Nucleus accumbens (tissue), 56 donors: Measurements from ENCODE around the gene WDR7.
A peak's percentile ranks its signal among the peaks of the same experiment; 100 is the strongest.
"Not testable (repeated sequence)": the region's sequence is repeated elsewhere in the genome, so short reads cannot be mapped to it uniquely, and the experiment has no call there.

Experiments
- DNase-seq, 56 donors: peaks; one replicate each; lab custom pipeline; 2025; lab: John Stamatoyannopoulos, UW

The WDR7 gene

DNA sequence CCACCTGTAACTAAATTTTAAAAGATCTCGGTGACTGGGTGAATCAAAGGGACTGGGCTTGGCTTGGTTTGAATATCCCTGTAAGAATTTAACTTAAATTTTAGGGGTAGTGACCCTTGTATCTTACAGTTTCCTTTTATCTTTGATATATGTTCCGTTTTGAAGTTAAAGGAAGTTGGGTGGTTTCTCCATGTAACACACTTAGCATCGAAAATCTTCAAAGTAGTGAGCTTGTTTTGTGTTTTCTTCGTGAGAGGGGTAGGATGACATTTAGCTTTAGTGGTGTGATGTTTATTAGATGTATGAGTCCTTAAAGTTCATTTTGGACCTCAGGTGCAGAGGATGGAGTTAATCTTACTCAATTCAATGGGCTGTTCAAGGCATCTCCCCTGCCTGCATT is 1.6 kb downstream of the WDR7 start:
- DNase-seq, result no peak

DNA sequence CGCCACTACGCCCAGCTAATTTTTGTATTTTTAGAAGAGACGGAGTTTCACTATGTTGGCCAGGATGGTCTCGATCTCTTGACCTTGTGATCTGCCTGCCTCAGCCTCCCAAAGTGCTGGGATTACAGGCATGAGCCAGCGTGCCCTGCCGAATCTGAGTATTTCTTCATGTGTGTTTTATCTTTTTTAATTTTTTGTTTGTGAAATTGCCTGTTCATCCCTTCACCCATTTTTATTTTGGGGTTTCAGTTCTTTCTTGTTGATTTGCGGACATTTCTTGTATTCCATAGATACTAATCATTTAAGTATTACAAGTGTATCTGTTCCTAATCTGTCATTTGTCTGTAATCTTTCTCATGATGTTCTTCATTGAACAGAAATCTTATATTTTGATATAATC is 3.1 kb downstream of the WDR7 start:
- not testable (repeated sequence) for DNase-seq

DNA sequence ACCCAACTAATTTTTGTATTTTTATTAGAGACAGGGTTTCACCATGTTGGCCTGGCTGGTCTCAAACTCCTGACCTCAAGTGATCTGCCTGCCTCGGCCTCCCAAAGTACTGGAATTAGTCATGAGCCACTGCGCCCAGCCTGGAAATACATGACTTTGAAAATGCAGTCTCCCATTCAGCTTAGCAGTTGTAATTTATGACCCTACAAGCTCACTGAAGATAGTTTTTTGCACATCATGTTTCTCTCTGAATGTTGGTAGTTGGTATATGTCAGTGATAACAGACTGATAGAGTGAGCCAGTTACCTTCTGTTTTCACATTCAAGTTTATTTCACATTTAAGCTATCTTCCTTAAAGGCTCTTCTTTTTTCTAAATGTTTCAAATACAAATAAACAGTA is 7.1 kb downstream of the WDR7 start:
- DNase-seq, result no peak

DNA sequence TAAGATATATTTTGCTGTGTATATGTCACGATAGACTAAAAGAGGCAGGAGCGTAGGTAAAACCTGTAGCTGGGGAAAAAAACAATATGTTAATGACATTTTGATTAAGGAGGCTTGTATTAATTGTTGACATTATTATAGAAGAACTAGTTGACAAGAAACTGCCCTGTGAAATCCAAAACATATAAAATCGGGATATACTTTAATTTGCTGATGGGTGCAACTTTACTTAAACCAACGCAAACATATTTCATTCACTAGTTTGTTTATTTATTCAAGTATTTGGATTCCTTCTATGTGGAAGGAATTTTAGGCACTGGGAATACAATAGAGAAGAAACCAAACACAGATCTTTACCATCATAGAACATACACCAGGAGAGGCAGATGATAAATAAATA is 8.0 kb downstream of the WDR7 start:
- no peak for DNase-seq

DNA sequence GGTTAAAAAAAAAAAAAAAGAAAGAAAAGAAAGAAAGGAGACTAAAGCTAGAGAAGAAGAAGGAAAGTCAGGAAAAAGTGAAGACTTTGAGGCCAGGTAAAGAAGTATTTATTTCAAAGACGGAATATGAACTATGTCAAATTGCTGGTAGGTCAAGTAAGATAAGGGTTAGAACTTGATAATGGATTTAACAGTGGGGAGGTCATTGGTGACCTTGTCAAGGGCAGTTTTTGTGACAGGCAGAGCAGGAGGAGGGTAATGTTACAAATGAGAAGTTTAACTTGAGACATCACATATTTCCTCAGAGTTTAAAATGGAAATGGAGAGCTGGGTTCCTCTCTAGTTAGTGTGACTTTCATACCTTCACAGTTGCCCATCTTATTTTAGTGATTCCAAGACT is 9.5 kb downstream of the WDR7 start:
- DNase-seq, result no peak

DNA sequence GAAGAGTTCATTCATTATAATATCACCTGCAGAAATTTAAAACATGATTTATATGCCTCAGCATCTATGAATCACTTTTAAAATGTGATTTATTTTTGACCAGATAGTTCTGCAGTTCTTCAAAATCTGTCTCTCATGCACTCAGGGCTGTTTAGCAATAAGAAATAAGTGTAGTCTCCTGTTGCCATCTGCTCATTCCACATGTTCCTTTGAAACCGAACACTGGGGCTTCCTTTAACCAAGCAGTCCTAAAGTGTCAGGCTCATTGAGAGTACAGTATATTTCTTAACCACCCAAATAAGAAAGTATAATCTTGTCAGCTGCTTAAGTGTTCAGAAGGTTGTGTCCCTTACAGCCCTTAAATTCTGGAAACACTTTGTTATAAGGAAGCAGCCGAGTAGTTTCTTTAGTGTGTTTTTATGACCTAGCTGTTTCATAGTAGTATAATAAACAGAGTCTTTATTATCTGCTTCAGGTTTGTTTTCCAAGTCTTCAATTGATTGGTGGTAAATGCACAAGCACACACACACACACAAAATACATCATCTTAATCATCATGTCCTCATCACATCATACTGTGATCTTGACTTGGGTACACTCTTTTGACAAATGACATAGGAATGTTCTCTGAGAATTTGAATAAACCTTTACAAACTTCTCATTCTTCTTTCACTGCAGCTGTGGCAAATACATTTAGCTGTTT is 10.4 kb downstream of the WDR7 start:
- no peak for DNase-seq

DNA sequence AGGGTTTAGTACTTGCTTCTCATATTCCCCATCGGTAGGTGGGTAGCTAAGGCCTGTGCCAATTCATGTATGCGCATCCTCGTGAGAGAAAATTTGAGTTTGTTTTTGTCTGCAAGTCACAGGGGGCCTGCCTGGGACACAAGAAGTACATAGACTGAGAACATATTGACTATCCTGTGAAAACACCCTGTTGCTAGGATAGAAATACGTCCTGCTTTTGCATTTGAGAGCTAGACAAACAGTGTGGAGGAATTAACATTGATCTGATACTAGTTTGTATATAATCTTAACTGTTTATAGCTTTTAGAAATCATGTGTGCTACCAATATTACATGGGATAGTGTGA is 10.9 kb downstream of the WDR7 start:
- DNase-seq, result no peak

DNA sequence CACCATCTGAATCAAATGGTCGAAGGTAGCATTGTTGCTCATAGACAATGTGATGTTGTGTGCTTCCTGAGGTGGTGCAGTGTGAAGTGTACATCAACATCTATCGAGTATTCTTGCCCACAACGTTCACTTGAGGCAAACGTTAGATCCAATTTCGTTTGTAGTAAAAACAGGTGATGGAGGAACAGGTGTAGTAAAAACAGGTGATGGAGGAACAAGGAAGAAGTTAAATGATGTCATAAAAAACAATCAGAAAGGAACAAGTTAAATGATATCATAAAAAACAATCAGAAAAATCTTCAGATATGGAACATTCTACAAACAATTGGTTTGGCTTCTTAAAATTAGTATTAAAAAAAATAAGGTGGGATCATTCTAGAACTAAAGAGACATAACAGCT is 11.3 kb downstream of the WDR7 start:
- no peak for DNase-seq

DNA sequence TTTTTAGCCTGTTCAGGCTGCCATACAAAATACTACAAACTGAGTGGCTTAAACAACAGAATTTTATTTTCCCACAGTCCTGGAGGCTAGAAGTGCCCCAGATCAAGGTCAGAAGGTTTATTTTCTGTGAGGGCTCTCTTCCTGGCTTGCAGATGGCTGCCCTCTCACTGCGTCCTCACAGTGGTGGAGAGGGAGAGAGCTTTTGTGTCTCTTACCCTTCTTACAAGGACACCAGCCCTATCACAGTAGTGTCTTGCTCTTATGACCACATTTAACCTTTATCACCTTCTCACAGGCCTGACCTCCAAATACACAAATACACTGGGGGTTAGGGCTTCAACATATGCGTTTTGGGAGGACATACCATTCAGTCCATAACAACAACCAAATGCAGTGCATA is 11.7 kb downstream of the WDR7 start:
- no peak for DNase-seq

DNA sequence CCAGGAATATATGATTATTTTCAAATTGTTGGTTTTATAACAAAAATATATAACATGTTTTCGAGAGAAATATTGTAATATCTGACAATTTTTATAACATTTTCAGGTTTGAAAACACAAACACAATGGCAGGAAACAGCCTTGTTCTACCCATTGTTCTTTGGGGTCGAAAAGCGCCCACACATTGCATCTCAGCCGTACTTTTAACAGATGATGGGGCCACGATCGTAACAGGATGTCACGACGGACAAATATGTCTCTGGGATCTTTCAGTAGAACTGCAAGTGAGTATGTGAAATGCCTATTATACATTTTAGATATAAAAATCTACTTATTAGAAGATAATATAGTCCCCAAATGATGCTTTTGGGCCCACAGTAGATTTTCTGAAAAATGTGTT is 21.2 kb downstream of the WDR7 start:
- DNase-seq, result no peak

DNA sequence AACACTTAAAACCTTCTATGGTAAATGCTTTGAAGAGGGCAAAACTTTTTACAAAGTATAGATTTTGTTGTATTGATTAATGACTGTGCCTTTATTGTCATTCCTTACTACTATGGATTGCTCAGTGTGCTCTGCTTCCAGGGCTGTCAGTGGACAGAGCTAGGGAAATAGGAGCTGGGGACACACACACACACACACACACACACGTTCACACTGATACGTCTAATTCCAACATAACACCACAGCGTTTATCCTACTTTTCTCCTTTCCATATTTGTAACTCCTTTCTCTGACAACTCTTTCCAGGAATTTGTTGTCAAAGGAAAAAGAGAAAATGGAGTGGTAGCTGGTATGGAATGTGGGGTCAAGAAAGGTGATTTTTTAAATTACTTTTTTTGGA is 21.8 kb downstream of the WDR7 start:
- DNase-seq, result no peak

DNA sequence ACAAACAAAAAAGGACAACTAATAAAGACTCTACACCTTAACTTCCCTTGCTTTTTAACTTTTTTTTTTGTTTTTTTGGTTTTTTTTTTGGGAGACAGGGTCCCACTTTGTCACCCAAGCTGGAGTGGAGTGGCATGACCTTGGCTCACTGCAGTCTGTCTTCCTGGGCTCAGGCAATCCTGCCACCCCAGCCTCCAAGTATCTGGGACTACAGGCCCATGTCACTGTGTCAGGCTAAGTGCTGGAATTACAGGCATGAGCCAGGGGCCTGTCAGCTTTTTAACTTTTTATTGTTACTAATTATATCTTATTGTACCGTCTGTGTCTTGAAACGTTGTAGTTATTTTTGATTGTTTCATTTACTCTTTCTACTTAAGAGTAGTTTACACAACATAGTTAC is 25.5 kb downstream of the WDR7 start:
- DNase-seq, result no peak

DNA sequence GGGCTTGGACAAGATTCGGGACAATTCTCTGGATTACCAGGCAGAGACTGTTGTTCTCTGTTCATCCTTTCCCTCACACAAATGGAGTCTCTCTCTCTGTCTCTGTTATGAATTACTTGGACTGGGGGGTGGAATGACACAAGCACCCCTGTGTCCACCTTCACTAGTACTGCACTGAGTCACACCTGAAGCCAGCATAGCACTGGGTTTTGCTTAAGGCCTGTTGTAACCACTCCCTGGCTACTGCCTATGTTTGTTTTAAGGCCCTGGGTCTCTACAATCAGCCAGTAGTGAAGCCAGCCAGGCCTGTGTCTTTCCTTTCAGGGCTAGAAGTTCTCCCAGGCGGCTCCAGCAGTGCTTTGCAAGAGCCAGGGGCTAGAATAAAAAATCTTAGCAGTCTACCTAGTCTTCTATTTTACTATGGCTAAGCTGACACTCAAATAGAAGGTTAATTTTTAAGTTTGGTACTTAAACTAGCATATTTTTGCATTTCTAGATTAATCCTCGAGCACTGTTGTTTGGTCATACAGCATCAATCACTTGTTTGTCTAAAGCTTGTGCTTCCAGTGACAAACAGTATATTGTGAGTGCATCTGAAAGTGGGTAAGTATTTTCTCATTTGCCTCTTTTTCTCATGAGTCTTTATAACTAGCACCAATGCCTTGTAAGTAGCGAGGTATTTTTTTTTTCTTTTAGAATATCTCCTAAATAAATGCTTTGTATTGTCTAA is 27.8 kb downstream of the WDR7 start:
- peak in 7 of 56 donors; percentile 3 to 21 (median 4) for DNase-seq

DNA sequence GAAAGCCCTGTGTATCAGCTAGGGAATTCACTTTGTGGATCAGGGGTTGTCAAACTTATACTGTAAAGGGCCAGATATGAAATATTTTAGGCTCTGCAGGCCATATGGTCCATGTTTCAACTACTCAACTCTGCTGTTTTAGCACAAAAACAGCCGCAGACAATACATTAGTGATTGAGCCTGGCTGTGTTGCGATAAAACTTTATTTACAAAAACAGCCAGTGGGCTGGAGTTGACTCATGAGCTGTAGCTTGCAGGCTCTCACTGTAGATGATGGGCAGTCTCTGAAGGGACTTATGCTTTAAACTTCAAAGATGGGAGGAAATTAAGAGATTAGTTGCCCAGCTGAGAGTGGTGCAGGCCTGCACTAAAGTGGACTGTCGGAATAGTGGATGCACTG is 33.1 kb downstream of the WDR7 start:
- DNase-seq, result no peak

DNA sequence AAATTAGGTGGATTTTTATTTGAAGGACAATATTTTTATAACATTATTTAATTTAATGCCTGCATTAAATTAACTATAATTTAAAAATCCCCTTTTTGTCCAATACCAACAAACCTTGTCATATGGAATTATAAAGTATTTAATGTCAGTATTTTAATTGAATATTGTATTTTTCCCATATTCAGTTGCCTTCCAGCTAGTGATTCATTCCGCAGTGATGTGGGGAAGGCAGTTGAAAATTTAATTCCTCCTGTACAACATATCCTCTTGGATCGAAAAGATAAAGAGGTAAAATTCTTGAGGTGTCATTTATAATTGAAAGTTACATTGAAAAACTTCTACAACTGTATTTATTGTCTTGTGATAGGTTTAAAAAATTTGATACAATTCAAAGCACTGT is 40.4 kb downstream of the WDR7 start:
- DNase-seq, result no peak

DNA sequence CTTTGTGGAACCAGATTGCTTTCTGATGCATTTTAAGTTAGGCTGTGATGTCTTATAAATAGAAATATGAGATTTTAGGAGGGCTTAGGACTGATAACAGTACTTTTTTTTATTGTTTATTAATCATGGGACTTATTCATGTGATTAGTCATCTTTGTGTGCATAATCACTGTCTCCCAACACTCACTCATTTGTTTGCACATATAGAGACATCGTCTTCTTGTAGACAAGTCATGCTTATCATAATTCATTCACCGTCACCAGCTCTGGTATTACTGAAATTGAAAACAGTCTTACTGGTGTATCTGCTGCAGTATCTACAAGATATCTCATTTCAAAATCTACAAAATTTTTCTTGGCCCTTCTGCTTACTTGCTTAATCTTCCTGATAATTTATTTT is 45.8 kb downstream of the WDR7 start:
- no peak for DNase-seq

DNA sequence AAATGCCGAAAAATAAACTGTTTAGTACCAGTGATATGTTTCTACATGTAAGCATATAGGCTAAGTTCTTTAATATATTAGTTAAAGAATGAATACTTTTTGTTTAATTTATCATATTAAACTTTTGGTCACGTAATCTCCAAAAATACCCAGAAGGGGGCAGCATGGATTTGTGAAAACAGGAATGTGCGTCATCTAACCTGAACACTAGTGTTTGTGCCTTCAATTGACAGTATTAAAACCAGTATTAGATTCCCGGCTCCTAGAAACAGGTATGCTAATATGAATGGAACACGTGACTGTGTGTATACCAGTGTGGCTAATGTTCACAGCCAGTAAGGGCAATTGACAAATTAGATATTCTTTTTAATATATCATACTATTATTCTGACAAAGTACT is 51.8 kb downstream of the WDR7 start:
- DNase-seq, result peak in 2 of 56 donors; percentile 3 to 8

DNA sequence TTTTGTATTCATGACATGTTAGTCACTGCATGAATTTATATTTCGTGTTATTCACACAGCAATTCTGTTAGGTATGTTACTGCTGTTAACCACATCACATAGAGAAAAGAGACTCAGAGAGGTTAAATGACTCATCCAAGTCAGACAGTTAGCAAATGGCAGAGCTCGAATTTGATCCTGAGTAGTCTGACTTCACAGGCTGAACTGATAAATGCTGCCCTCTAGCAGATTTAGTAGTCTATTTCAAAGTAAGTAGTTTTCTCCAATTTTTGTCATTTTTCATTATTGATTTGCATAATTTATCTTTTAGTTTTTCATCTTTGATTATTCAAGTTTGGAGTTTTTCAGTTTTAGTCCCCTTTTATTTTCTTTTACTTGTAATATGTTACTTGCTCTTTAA is 58.3 kb downstream of the WDR7 start:
- peak in 2 of 56 donors; percentile 9 for DNase-seq

DNA sequence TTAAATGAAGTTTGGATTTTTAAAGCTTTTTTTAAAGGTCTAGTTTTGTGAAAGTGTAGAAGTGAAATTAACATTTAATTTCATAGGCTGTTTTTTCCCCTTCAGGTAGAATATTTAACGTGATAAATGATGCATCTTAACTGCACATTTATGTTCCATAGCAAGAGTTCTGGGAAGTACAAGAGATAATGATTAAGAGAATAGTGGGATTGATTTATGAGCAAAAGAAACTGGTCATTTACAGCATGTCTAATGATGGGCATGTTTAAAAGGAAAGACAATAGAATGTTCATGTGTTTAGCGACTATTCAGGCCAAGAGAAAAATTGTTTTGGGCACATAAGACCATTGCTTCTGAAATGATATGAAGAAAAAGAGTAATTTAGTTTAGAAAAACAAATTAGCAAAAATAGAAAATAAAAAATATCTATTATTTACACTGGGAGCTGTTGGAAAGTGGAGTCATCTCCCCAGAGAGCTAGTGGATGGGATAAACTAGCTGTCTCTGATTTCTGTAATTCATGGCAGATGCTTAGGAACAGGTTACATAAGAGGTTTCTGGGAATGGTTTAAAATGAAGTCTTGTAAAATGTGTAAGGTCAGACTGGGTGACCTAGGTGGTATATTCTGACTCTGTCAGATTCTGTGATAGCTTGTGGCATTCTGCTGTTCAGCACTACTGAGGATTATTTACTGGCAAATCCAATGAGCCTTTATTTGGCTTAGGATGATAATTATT is 60.7 kb downstream of the WDR7 start:
- DNase-seq, result no peak

DNA sequence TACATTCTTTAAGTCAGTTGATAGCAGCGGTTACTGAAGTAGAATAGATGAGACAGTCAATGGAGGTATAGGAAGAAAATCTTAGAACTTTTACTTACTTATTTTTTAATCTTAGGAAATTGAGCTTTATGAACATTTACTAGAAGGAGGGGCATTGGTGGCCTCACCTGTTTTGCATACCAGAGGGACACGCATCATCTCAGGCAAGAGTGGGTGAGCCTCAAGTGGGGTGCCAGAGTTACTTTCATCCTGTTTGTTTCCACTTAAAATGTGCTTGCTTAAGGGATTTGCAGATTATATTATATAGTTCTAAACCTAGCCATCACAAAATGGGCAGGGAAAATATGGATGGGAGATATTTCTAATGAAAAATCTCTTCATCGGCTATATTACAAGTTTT is 61.6 kb downstream of the WDR7 start:
- DNase-seq, result no peak

DNA sequence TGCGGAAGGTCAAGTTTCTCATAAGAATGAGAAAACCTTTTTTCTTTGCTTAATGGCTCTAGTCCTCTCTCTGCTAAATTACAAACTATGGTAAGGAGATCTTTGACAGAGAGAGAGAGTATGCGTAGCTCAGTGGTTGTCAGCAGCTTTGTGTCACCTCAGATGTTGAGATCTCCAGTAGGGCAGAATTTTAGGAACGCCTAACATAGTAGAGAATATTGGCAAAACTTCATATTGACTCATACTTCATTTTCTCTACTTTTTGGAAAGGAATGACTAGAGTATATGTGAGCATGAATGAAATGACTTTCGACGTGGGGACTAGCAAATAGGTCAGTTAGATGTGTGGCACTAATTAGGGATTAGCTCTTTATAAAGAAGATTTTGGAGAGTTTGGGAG is 64.0 kb downstream of the WDR7 start:
- DNase-seq, result no peak

DNA sequence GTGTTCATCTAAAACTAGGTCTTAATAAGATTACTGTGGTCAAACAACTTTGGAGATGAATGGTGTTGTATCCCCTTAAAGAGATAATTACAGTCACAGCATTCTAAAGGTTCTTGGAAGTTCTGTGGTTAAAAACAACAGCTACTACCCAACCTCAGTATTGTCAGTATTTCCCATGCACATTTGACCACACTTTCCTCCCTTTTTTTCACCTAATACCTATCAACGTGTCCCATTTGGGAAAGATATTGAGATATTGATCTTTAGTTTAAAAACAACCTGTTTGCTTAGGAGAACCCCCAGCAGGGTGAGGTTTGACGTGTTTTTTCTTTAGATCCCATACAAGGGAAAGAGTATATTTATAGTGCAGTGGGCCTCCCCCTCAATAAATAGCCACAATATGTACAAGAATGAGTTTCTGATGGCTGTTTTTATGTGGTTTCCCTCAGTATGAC is 65.6 kb downstream of the WDR7 start:
- no peak for DNase-seq
